K562 (cell line): ENCODE measurements around the gene TCEA3. TPM values are rescaled to one million over a fixed set of nuclear protein-coding genes. Genes with fewer than 3 reads are reported as not detected.
A peak's percentile ranks its signal among the peaks of the same experiment; 100 is the strongest.

Experiments
- ATAC-seq: fragments of 200-7000 bp; cut with Tn5 transposase; 3 replicates; pipeline ENCODE4 v1.9.1; 2020; ENCODE audit warnings: moderate library complexity
- BruUV-seq: library from RNA; stranded (reverse); fragments of 400-500 nt; replicated peaks from 2 replicates; lab custom pipeline; 2021; lab: Mats Ljungman, UMichigan
- CTCF ChIA-PET: fragments of 300-600 bp; formaldehyde crosslinking; extraction: SDS; loops from one replicate; lab custom pipeline; 2021; ENCODE audit warnings: low intra/inter-chr PET ratio; lab: Yijun Ruan, JAX
- POLR2A ChIA-PET: fragments of 300-600, 350-650 bp; sonication (Branson Sonifier 250); formaldehyde crosslinking; extraction: SDS; loops from one replicate; lab custom pipeline; 2021; ENCODE audit warnings: antibody characterized with exemption, inconsistent platforms; lab: Yijun Ruan, JAX
- DNase-seq, 4 experiments: peaks; one replicate each; pipeline versions ENCODE4 v3.0.0 to v3.0.0-alpha.2; 2011 to 2018; ENCODE audit warnings: low spot score in 3 of 4, mixed read lengths in 3 of 4; ENCODE audit errors: extremely low read depth in 1 of 4
- FAIRE-seq: peaks from 2 replicates; lab custom pipeline; 2011; peaks lifted over from hg19 to GRCh38; lab: Jason Lieb, UNC
- H2AFZ ChIP-seq: 2 replicates; pipeline ENCODE4 v1.6.0; 2011; ENCODE audit warnings: low read depth, low read length, control low read depth, inconsistent platforms
- H3K27ac ChIP-seq: fragments of 200-600 bp; 3 replicates; pipeline ENCODE4 v1.8.0; 2011; ENCODE audit warnings: low read depth, mild to moderate bottlenecking, control low read depth, inconsistent platforms, low read length, moderate library complexity, mixed read lengths; ENCODE audit errors: extremely low read depth
- H3K27me3 ChIP-seq, 2 experiments: fragments of 300-600 bp in 1 of 2; 2 replicates in 1 of 2; 3 replicates in 1 of 2; pipeline versions ENCODE4 v1.6.0 to v1.8.0; 2011; ENCODE audit warnings: inconsistent platforms in 2 of 2, low read length in 2 of 2, mild to moderate bottlenecking in 1 of 2, mixed read lengths in 1 of 2, moderate library complexity in 1 of 2; ENCODE audit not compliant: control insufficient read depth in 2 of 2, insufficient read depth in 2 of 2
- H3K36me3 ChIP-seq: fragments of 300-600 bp; 3 replicates; pipeline ENCODE4 v1.8.0; 2011; ENCODE audit warnings: mild to moderate bottlenecking, low read length, inconsistent platforms; ENCODE audit not compliant: control insufficient read depth, insufficient read depth
- H3K4me1 ChIP-seq, 2 experiments: fragments of 200-600 bp in 1 of 2; replicated peaks in 1 of 2; 2 replicates in 1 of 2; 3 replicates in 1 of 2; pipeline versions ENCODE4 v1.5.1 to v1.8.0; 2011; ENCODE audit warnings: inconsistent platforms in 2 of 2, low read length in 2 of 2, mild to moderate bottlenecking in 1 of 2, mixed read lengths in 1 of 2, moderate library complexity in 1 of 2; ENCODE audit not compliant: control insufficient read depth in 2 of 2, insufficient read depth in 2 of 2
- H3K4me2 ChIP-seq: 2 replicates; pipeline ENCODE4 v1.6.1; 2011; ENCODE audit warnings: low read length, control low read depth, inconsistent platforms, mixed read lengths; ENCODE audit not compliant: insufficient read depth
- H3K4me3 ChIP-seq: fragments of 200-600 bp; sonication (generic), shearing (Covaris generic); 2 replicates; pipeline ENCODE4 v1.5.1; 2016; ENCODE audit warnings: control low read depth, inconsistent platforms
- H3K79me2 ChIP-seq: fragments of 200-600 bp; 3 replicates; pipeline ENCODE4 v1.8.0; 2011; ENCODE audit warnings: low read length, inconsistent platforms; ENCODE audit not compliant: control insufficient read depth, insufficient read depth
- H3K9ac ChIP-seq, 2 experiments: 2 replicates each; pipeline versions ENCODE4 v1.6.0 to v1.6.1; 2011; ENCODE audit warnings: low read depth in 2 of 2, low read length in 2 of 2, control low read depth in 1 of 2, inconsistent platforms in 1 of 2, mild to moderate bottlenecking in 1 of 2, mixed read lengths in 1 of 2; ENCODE audit not compliant: insufficient read depth in 1 of 2
- H3K9me1 ChIP-seq: one replicate; pipeline ENCODE4 v1.6.0; 2011; ENCODE audit warnings: inconsistent platforms, mild to moderate bottlenecking, low read length, moderate library complexity; ENCODE audit not compliant: control insufficient read depth, insufficient read depth
- H3K9me3 ChIP-seq: replicated peaks from 2 replicates; pipeline ENCODE4 v1.5.1; 2011; ENCODE audit warnings: low read depth, low read length, inconsistent platforms; ENCODE audit not compliant: control insufficient read depth, insufficient read depth
- H4K20me1 ChIP-seq: replicated peaks from 2 replicates; pipeline ENCODE4 v1.6.1; 2011; ENCODE audit warnings: low read length, inconsistent platforms, mixed read lengths; ENCODE audit not compliant: control insufficient read depth, insufficient read depth
- CTCFL ChIP-seq: IDR thresholded peaks from 2 replicates; pipeline ENCODE4 v1.6.1; 2011; ENCODE audit warnings: borderline replicate concordance, low read depth, mild to moderate bottlenecking, moderate library complexity, low read length; ENCODE audit not compliant: insufficient read depth, poor library complexity, severe bottlenecking
- GTF2B ChIP-seq: IDR thresholded peaks from 2 replicates; pipeline ENCODE4 v1.6.1; 2011; ENCODE audit not compliant: insufficient read length; ENCODE audit errors: extremely low read depth
- LARP7 ChIP-seq: fragments of 450-650 bp; IDR thresholded peaks from 2 replicates; pipeline ENCODE4 v1.6.1; 2016
- MXD1 ChIP-seq: fragments of 250-450 bp; sonication (Bioruptor Pico); IDR thresholded peaks from 2 replicates; pipeline ENCODE4 v1.8.0; 2021; ENCODE audit warnings: borderline replicate concordance, mild to moderate bottlenecking, moderate library complexity; ENCODE audit not compliant: poor library complexity, severe bottlenecking
- NFYB ChIP-seq: IDR thresholded peaks from 2 replicates; pipeline ENCODE4 v1.6.1; 2011; ENCODE audit warnings: mild to moderate bottlenecking, moderate library complexity; ENCODE audit not compliant: insufficient read length; ENCODE audit errors: extremely low read depth
- RFX5 ChIP-seq: IDR thresholded peaks from 2 replicates; pipeline ENCODE4 v1.6.1; 2011; ENCODE audit warnings: low read depth, mild to moderate bottlenecking, improper control_type of control experiment, low read length
- ZFPM2 ChIP-seq: fragments of 250-450 bp; sonication (Bioruptor Pico); IDR thresholded peaks from 2 replicates; pipeline ENCODE4 v1.5.1; 2022; ENCODE audit warnings: mild to moderate bottlenecking
- ZNF311 ChIP-seq: fragments of 250-450 bp; sonication (Bioruptor Pico); IDR thresholded peaks from 2 replicates; pipeline ENCODE4 v1.4.0; 2020; ENCODE audit warnings: mild to moderate bottlenecking, moderate library complexity
- ZNF318 ChIP-seq, 2 experiments: fragments of 450-650 bp; IDR thresholded peaks; 2 replicates each; pipeline ENCODE4 v1.6.1; 2016; ENCODE audit warnings: mild to moderate bottlenecking in 2 of 2, borderline replicate concordance in 1 of 2, low read depth in 1 of 2, moderate library complexity in 1 of 2
- WGBS: fragments of 100-300 bp; shearing (Covaris generic); methylation state at CpG from one replicate; pipeline ENCODE4 v1.1.6; 2016; ENCODE audit warnings: low coverage, mixed read lengths; ENCODE audit not compliant: insufficient coverage; ENCODE audit errors: missing lambda C conversion rate; 5-methylcytosine and 5-hydroxymethylcytosine counted together
- in situ Hi-C: fragments of 300-500 bp; cut with MboI; formaldehyde crosslinking; loops from 4 replicates; pipeline ENCODE4 v1.15.0; 2018; ENCODE audit warnings: inconsistent platforms, mixed read lengths
- intact Hi-C: fragments of 100-400 bp; cut with micrococcal nuclease; formaldehyde crosslinking; loops from 2 replicates; pipeline ENCODE4 v1.14.2; 2022
- polyA plus RNA-seq, 8 experiments: library from polyadenylated mRNA; depleted of rRNA in 4 of 8; stranded (reverse) in 5 of 8; unstranded in 3 of 8; fragments of >200 nt; fragmentation: Nextera tagmentation in 2 of 8; fragmentation: Illumina TruSeq in 1 of 8; extraction: Ambion mirVana in 2 of 8; extraction: Trizol in 1 of 8; gene quantifications; 2 replicates each; pipeline versions ENCODE4 v1.2.1 to v1.2.3, GENCODE V29; 2011 to 2014; ENCODE audit warnings: inconsistent platforms in 1 of 8, missing spikeins in 1 of 8
- total RNA-seq, 7 experiments: library from RNA; depleted of rRNA in 6 of 7; stranded (reverse); fragments of >200 nt in 6 of 7; fragmentation: Illumina TruSeq in 2 of 7; extraction: Trizol in 2 of 7; gene quantifications; 2 replicates each; pipeline versions ENCODE4 v1.2.1 to v1.2.3, GENCODE V29; 2011 to 2021; ENCODE audit warnings: low replicate concordance in 1 of 7

Gene TCEA3
- total and polyA plus RNA-seq, 9 of the 15 experiments (the other 6 are each of a cell fraction or from before 2014, with no cell fraction given): 0.03 to 0.55 (median 0.36) TPM

GRCh38 chr1:23459338-23459757 is 34.8 kb upstream of the TCEA3 start:
- ChIA-PET CTCF (no interaction called here), POLR2A (interaction anchor here (1.4 kb wide), 1 partner anchor 16 kb away, joined by 3 read pairs; no protein-coding TSS in a partner anchor)
- peak in 3 of 4 experiments; percentile 42 to 52 (median 44) for DNase-seq
- Histone ChIP-seq H3K9me1 (no peaks in the 10 kb centered on the region), H3K27me3 (no peaks in the 10 kb centered on the region), H3K9me3 (no peaks in the 10 kb centered on the region), H2AFZ (no peak overlapping the region), H3K36me3 (peaks cover 9% of the 10 kb centered on the region; the same call in 2 of the 3 replicates), H3K4me3 (no peak overlapping the region), H3K4me1 (no peaks in the 10 kb centered on the region), H3K27ac (no peak overlapping the region), H3K9ac (no peak overlapping the region), H4K20me1 (no peaks in the 10 kb centered on the region), H3K4me2 (no peak overlapping the region), H3K79me2 (no peaks in the 10 kb centered on the region)
- BruUV-seq: no TSS peak
- intact Hi-C loops: no loop called here
- ATAC-seq: peak; percentile 80
- in situ Hi-C loops: no loop called here
- WGBS: 45% methylated on average over 2 of the region's 2 CpGs
- FAIRE-seq: no peak
- TF ChIP-seq RFX5 (no peak), ZFPM2 (CRISPR knock-in tag) (no peak), ZNF311 (no peak), GTF2B (no peak), ZNF318 (IDR thresholded peaks at IDR 0.05; ENCODE audit: borderline replicate concordance in 1 of 2, low read depth in 1 of 2) (no peak), NFYB (peak; percentile 5), LARP7 (no peak), CTCFL (no peak), MXD1 (CRISPR knock-in tag) (no peak)
